SK-N-SH treated with all-trans-retinoic acid at 6 μM for 48 hours (cell line): ENCODE measurements around the gene CFAP20DC.

ENCODE experiments used
- ATAC-seq: fragments of 200-7000 bp; cut with Tn5 transposase; 3 replicates; pipeline ENCODE4 v1.9.1; 2020; ENCODE audit warnings: mild to moderate bottlenecking, moderate library complexity
- ARNTL ChIP-seq: fragments of 450-650 bp; formaldehyde crosslinking; IDR thresholded peaks from 2 replicates; pipeline ENCODE4 v1.5.0; 2020; ENCODE audit warnings: low read depth, mild to moderate bottlenecking, moderate library complexity, borderline replicate concordance
- BACH2 ChIP-seq: fragments of 250-450 bp; sonication (Bioruptor Pico); IDR thresholded peaks from 2 replicates; pipeline ENCODE4 v1.9.0; 2021; ENCODE audit warnings: mild to moderate bottlenecking, borderline replicate concordance
- CREB5 ChIP-seq: fragments of 250-450 bp; sonication (Bioruptor Pico); IDR thresholded peaks from 2 replicates; pipeline ENCODE4 v1.5.1; 2020; ENCODE audit warnings: low read depth, mild to moderate bottlenecking, moderate library complexity
- CSDC2 ChIP-seq: fragments of 250-450 bp; sonication (Bioruptor Pico); IDR thresholded peaks from 2 replicates; pipeline ENCODE4 v1.5.0; 2020; ENCODE audit warnings: mild to moderate bottlenecking, moderate library complexity
- CSRNP3 ChIP-seq: fragments of 250-450 bp; sonication (Bioruptor Pico); IDR thresholded peaks from 2 replicates; pipeline ENCODE4 v1.5.1; 2021; ENCODE audit warnings: mild to moderate bottlenecking, moderate library complexity
- ESRRG ChIP-seq: fragments of 250-450 bp; sonication (Bioruptor Pico); IDR thresholded peaks from 2 replicates; pipeline ENCODE4 v1.6.1; 2021; ENCODE audit warnings: mild to moderate bottlenecking
- GLIS3 ChIP-seq: fragments of 250-450 bp; sonication (Bioruptor Pico); IDR thresholded peaks from 2 replicates; pipeline ENCODE4 v1.5.0; 2020; ENCODE audit warnings: mild to moderate bottlenecking, moderate library complexity
- ISL1 ChIP-seq: fragments of 250-450 bp; sonication (Bioruptor Pico); IDR thresholded peaks from 2 replicates; pipeline ENCODE4 v2.1.2; 2022; ENCODE audit warnings: mild to moderate bottlenecking, moderate library complexity
- OSR1 ChIP-seq: fragments of 250-450 bp; sonication (Bioruptor Pico); IDR thresholded peaks from 2 replicates; pipeline ENCODE4 v1.8.0; 2022; ENCODE audit warnings: moderate library complexity, mild to moderate bottlenecking, inconsistent platforms
- PPARA ChIP-seq: fragments of 250-450 bp; sonication (Bioruptor Pico); IDR thresholded peaks from 2 replicates; pipeline ENCODE4 v1.5.0; 2020; ENCODE audit warnings: mild to moderate bottlenecking, borderline replicate concordance
- RARB ChIP-seq: fragments of 250-450 bp; sonication (Bioruptor Pico); IDR thresholded peaks from 2 replicates; pipeline ENCODE4 v1.8.0; 2021; ENCODE audit warnings: mild to moderate bottlenecking, moderate library complexity
- SNAI2 ChIP-seq: fragments of 250-450 bp; sonication (Bioruptor Pico); IDR thresholded peaks from 2 replicates; pipeline ENCODE4 v1.5.0; 2020; ENCODE audit warnings: mild to moderate bottlenecking, moderate library complexity
- TCF4 ChIP-seq: fragments of 250-450 bp; sonication (Bioruptor Pico); IDR thresholded peaks from 2 replicates; pipeline ENCODE4 v1.8.0; 2021; ENCODE audit warnings: mild to moderate bottlenecking, moderate library complexity, borderline replicate concordance
- TOX ChIP-seq: fragments of 250-450 bp; sonication (Bioruptor Pico); IDR thresholded peaks from 2 replicates; pipeline ENCODE4 v1.8.0; 2021; ENCODE audit warnings: mild to moderate bottlenecking, moderate library complexity, borderline replicate concordance
- ZC3H10 ChIP-seq: fragments of 250-450 bp; sonication (Bioruptor Pico); IDR thresholded peaks from 2 replicates; pipeline ENCODE4 v1.5.1; 2021; ENCODE audit warnings: mild to moderate bottlenecking, moderate library complexity
- ZFP3 ChIP-seq: fragments of 250-450 bp; sonication (Bioruptor Pico); IDR thresholded peaks from 2 replicates; pipeline ENCODE4 v1.5.0; 2020; ENCODE audit warnings: mild to moderate bottlenecking, moderate library complexity
- ZFP30 ChIP-seq: fragments of 450-650 bp; formaldehyde crosslinking; IDR thresholded peaks from 2 replicates; pipeline ENCODE4 v1.5.0; 2022; ENCODE audit warnings: mild to moderate bottlenecking, moderate library complexity
- ZNF565 ChIP-seq: fragments of 450-650 bp; formaldehyde crosslinking; conservative IDR thresholded peaks from 2 replicates; pipeline ENCODE4 v1.5.0; 2020; ENCODE audit warnings: low read depth, mild to moderate bottlenecking, moderate library complexity
- ZNF70 ChIP-seq: fragments of 450-650 bp; formaldehyde crosslinking; IDR thresholded peaks from 2 replicates; pipeline ENCODE4 v1.5.0; 2020; ENCODE audit warnings: mild to moderate bottlenecking, moderate library complexity
- ZNF8 ChIP-seq: fragments of 450-650 bp; formaldehyde crosslinking; IDR thresholded peaks from 2 replicates; pipeline ENCODE4 v1.5.0; 2020; ENCODE audit warnings: mild to moderate bottlenecking, moderate library complexity
- TF ChIP-seq, protein P1 (sequence below): fragments of 250-450 bp; sonication (Bioruptor Pico); IDR thresholded peaks from 2 replicates; pipeline ENCODE4 v1.8.0; 2021; ENCODE audit warnings: low read depth, mild to moderate bottlenecking, moderate library complexity, borderline replicate concordance
- TF ChIP-seq, protein P2 (sequence below): fragments of 250-450 bp; sonication (Bioruptor Pico); IDR thresholded peaks from 2 replicates; pipeline ENCODE4 v1.8.0; 2020; ENCODE audit warnings: mild to moderate bottlenecking, moderate library complexity, borderline replicate concordance
- TF ChIP-seq, protein P3 (sequence below): fragments of 250-450 bp; sonication (Bioruptor Pico); IDR thresholded peaks from 2 replicates; pipeline ENCODE4 v1.5.0; 2020; ENCODE audit warnings: mild to moderate bottlenecking, moderate library complexity

Gene CFAP20DC

DNA sequence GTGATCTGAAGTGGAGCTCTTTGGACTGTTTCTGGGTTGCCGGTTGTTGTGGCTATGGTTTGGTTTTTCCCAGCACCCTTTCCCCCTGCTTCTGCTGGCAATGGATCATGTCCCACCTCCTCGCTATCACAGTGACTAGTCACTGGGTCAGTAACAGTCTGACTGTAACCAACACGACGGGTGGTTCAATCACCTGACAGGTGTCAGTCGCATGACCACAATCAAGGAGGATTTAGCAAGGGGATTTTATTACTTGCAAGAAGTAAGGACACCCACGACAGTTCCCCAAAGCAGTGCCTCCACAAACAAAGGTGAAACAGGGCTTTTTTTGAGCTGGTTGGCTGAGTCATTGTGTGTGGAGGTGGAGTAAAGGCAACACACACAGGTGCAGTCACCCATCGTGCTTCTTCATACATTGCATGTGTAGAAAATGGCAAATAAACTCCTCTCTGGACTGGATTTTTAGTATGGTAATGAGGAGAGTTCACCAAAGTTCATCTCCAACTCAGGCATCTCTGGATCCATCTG lies 324.4 kb downstream of the CFAP20DC start:
- ATAC-seq, result no peak
- no peak for TF ChIP-seq ZNF70 (CRISPR knock-in tag)
- TF ChIP-seq GLIS3 (CRISPR knock-in tag), result no peak
- TF ChIP-seq ZFP30 (CRISPR knock-in tag), result no peak
- TF ChIP-seq, protein P1, sequence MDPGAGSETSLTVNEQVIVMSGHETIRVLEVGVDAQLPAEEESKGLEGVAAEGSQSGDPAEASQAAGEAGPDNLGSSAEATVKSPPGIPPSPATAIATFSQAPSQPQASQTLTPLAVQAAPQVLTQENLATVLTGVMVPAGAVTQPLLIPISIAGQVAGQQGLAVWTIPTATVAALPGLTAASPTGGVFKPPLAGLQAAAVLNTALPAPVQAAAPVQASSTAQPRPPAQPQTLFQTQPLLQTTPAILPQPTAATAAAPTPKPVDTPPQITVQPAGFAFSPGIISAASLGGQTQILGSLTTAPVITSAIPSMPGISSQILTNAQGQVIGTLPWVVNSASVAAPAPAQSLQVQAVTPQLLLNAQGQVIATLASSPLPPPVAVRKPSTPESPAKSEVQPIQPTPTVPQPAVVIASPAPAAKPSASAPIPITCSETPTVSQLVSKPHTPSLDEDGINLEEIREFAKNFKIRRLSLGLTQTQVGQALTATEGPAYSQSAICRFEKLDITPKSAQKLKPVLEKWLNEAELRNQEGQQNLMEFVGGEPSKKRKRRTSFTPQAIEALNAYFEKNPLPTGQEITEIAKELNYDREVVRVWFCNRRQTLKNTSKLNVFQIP (CRISPR knock-in tag), result no peak
- TF ChIP-seq RARB (CRISPR knock-in tag), result no peak
- no peak for TF ChIP-seq CSDC2
- TF ChIP-seq ZNF8 (CRISPR knock-in tag), result no peak
- TF ChIP-seq OSR1 (CRISPR knock-in tag), result no peak
- no peak for TF ChIP-seq ZC3H10 (CRISPR knock-in tag)
- TF ChIP-seq TOX (CRISPR knock-in tag), result no peak
- TF ChIP-seq ZNF565, result no peak
- no peak for TF ChIP-seq PPARA (CRISPR knock-in tag)
- TF ChIP-seq, protein P2, sequence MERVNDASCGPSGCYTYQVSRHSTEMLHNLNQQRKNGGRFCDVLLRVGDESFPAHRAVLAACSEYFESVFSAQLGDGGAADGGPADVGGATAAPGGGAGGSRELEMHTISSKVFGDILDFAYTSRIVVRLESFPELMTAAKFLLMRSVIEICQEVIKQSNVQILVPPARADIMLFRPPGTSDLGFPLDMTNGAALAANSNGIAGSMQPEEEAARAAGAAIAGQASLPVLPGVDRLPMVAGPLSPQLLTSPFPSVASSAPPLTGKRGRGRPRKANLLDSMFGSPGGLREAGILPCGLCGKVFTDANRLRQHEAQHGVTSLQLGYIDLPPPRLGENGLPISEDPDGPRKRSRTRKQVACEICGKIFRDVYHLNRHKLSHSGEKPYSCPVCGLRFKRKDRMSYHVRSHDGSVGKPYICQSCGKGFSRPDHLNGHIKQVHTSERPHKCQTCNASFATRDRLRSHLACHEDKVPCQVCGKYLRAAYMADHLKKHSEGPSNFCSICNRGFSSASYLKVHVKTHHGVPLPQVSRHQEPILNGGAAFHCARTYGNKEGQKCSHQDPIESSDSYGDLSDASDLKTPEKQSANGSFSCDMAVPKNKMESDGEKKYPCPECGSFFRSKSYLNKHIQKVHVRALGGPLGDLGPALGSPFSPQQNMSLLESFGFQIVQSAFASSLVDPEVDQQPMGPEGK (CRISPR knock-in tag), result no peak
- no peak for TF ChIP-seq CSRNP3
- no peak for TF ChIP-seq ARNTL (CRISPR knock-in tag)
- no peak for TF ChIP-seq ZFP3
- TF ChIP-seq ESRRG (CRISPR knock-in tag), result no peak
- no peak for TF ChIP-seq TCF4
- TF ChIP-seq, protein P3, sequence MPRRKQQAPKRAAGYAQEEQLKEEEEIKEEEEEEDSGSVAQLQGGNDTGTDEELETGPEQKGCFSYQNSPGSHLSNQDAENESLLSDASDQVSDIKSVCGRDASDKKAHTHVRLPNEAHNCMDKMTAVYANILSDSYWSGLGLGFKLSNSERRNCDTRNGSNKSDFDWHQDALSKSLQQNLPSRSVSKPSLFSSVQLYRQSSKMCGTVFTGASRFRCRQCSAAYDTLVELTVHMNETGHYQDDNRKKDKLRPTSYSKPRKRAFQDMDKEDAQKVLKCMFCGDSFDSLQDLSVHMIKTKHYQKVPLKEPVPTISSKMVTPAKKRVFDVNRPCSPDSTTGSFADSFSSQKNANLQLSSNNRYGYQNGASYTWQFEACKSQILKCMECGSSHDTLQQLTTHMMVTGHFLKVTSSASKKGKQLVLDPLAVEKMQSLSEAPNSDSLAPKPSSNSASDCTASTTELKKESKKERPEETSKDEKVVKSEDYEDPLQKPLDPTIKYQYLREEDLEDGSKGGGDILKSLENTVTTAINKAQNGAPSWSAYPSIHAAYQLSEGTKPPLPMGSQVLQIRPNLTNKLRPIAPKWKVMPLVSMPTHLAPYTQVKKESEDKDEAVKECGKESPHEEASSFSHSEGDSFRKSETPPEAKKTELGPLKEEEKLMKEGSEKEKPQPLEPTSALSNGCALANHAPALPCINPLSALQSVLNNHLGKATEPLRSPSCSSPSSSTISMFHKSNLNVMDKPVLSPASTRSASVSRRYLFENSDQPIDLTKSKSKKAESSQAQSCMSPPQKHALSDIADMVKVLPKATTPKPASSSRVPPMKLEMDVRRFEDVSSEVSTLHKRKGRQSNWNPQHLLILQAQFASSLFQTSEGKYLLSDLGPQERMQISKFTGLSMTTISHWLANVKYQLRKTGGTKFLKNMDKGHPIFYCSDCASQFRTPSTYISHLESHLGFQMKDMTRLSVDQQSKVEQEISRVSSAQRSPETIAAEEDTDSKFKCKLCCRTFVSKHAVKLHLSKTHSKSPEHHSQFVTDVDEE (CRISPR knock-in tag), result no peak
- TF ChIP-seq ISL1 (CRISPR knock-in tag), result no peak

DNA sequence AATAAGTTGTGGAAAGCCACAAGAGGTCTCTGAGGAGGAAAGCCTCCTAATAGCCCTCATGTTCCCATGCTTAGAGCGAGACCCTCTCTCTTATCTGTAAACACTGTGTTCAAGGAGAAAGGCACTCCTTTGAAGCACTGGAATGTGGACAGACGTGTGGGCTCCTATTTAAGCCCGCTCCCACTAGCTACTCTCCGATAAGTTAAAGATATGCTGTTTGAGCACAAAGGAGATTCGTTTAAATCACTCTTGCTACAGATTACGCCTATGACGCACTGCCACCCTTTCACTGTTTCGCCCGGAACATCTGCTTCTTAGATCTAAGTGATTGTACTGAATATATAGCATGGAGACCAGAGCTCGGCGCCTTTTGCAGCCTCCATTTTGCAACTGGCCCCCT lies 325.5 kb downstream of the CFAP20DC start:
- ATAC-seq, result no peak
- TF ChIP-seq CSRNP3, result no peak
- TF ChIP-seq ZNF70 (CRISPR knock-in tag), result no peak
- TF ChIP-seq ARNTL (CRISPR knock-in tag), result no peak
- TF ChIP-seq OSR1 (CRISPR knock-in tag), result no peak
- TF ChIP-seq, protein P2 (CRISPR knock-in tag), result no peak
- no peak for TF ChIP-seq TCF4
- no peak for TF ChIP-seq GLIS3 (CRISPR knock-in tag)
- TF ChIP-seq ZFP30 (CRISPR knock-in tag), result no peak
- TF ChIP-seq BACH2 (CRISPR knock-in tag), result no peak
- no peak for TF ChIP-seq CREB5
- TF ChIP-seq ZC3H10 (CRISPR knock-in tag), result no peak
- TF ChIP-seq SNAI2 (CRISPR knock-in tag), result no peak
- TF ChIP-seq ZNF565, result no peak
- TF ChIP-seq CSDC2, result no peak
- no peak for TF ChIP-seq ESRRG (CRISPR knock-in tag)
- TF ChIP-seq, protein P3 (CRISPR knock-in tag), result no peak
- TF ChIP-seq TOX (CRISPR knock-in tag), result no peak
- TF ChIP-seq RARB (CRISPR knock-in tag), result no peak
- no peak for TF ChIP-seq ISL1 (CRISPR knock-in tag)
